Measurements from ENCODE around the gene ZDHHC11.
"Not testable (repeated sequence)": the region's sequence is repeated elsewhere in the genome, so short reads cannot be mapped to it uniquely, and the experiment has no call there.

ZDHHC11 gene

DNA sequence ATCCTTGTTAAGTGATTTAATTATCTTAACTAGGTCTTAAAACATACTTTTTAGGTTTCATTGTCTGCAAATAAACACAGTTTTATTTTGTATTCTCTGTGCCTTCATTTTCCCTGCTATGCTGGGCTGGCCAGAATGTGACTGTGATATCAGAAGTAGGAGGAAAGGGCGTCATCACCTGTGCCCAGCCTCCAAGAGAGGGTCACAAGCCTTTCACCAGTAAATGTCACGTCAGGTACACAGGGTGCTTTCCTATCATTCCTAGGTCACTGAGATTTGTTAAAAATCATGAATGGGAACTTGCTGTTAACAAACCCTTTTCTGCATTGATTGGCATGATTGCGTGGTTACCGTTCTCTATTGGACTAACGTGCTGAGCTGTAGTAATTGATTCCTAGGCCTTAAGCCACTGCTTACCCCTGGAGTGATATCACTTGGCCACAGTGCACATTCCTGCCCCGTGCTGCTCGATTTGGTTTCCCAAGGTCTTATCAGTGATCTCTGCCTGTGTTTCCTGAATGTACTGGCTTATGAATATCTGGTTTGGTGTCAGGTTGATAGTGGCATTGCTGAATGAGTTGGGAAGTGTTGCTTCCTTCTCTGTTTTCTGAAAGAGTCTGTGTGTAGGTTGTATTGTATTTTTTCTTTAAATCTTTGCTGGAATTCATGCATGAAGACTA lies 14.7 kb downstream of the ZDHHC11 start:
- 90% methylated on average over 7 of the region's 7 CpGs for WGBS
- H4K91ac ChIP-seq (ENCODE audit: low read length); H3K23ac ChIP-seq (ENCODE audit: low read length in 2 of 2); H3K4me3 ChIP-seq (ENCODE audit: insufficient read depth in 1 of 2, low read depth in 1 of 2, low read length in 2 of 2); H3K36me3 ChIP-seq (ENCODE audit: control insufficient read depth in 1 of 2, insufficient read depth in 2 of 2, low read depth in 1 of 2, low read length in 2 of 2); H3K18ac ChIP-seq (ENCODE audit: low read depth in 1 of 2, low read length in 2 of 2); H2AFZ ChIP-seq (ENCODE audit: low read depth, low read length); H3K4me1 ChIP-seq (ENCODE audit: control insufficient read depth, insufficient read depth, low read depth, low read length); H3K9ac ChIP-seq (ENCODE audit: low read length); H3K4ac ChIP-seq (ENCODE audit: low read depth in 1 of 2, low read length in 2 of 2); H3K4me2 ChIP-seq (ENCODE audit: low read length, poor library complexity, severe bottlenecking); H2AK5ac ChIP-seq (ENCODE audit: low read length, severe bottlenecking); H3K14ac ChIP-seq (ENCODE audit: low read length in 2 of 2); H3K9me3 ChIP-seq (ENCODE audit: control insufficient read depth, low read length); H2BK120ac ChIP-seq (ENCODE audit: low read depth, low read length); H3K79me1 ChIP-seq (replicated peaks; ENCODE audit: low read length, poor library complexity, severe bottlenecking); DNase-seq; H2BK15ac ChIP-seq (ENCODE audit: low read depth, poor library complexity, severe bottlenecking); H3K27ac ChIP-seq (ENCODE audit: low read length, poor library complexity, severe bottlenecking); H4K8ac ChIP-seq (ENCODE audit: low read length); H3K27me3 ChIP-seq (ENCODE audit: control insufficient read depth in 1 of 2, insufficient read depth in 1 of 2, low read length in 2 of 2); H2BK5ac ChIP-seq (ENCODE audit: low read depth, low read length, poor library complexity, severe bottlenecking); H2BK12ac ChIP-seq (ENCODE audit: low read length in 2 of 2): not testable (repeated sequence)

DNA sequence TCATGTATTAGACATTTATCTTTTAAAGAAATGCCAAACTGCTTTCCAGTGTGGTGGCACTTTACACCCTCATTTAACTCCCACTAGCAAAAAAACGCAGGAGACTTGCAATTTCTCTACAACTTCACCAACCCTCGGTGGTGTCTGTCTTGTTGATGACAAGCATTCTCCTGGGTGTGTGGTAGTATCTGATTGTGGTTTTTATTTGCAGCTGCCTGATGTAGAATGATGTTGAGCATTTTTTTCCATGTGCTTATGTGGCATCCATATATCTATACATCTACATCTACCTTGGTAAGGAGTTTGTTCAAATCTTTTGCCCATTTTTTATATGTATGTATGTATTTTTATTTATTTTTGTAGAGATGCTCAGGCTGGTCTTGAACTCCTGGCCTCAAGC lies 16.8 kb downstream of the ZDHHC11 start:
- H3K27me3 ChIP-seq (ENCODE audit: control insufficient read depth in 1 of 2, insufficient read depth in 1 of 2, low read length in 2 of 2); DNase-seq; H3K9ac ChIP-seq (ENCODE audit: low read length); H3K4me2 ChIP-seq (ENCODE audit: low read length, poor library complexity, severe bottlenecking); H2BK12ac ChIP-seq (ENCODE audit: low read length in 2 of 2); H3K4me3 ChIP-seq (ENCODE audit: insufficient read depth in 1 of 2, low read depth in 1 of 2, low read length in 2 of 2); H2AFZ ChIP-seq (ENCODE audit: low read depth, low read length); H3K79me1 ChIP-seq (replicated peaks; ENCODE audit: low read length, poor library complexity, severe bottlenecking); H3K4me1 ChIP-seq (ENCODE audit: control insufficient read depth, insufficient read depth, low read depth, low read length); H4K8ac ChIP-seq (ENCODE audit: low read length); H2BK15ac ChIP-seq (ENCODE audit: low read depth, poor library complexity, severe bottlenecking); H3K14ac ChIP-seq (ENCODE audit: low read length in 2 of 2); H3K18ac ChIP-seq (ENCODE audit: low read depth in 1 of 2, low read length in 2 of 2); H3K4ac ChIP-seq (ENCODE audit: low read depth in 1 of 2, low read length in 2 of 2); H3K27ac ChIP-seq (ENCODE audit: low read length, poor library complexity, severe bottlenecking); H2BK5ac ChIP-seq (ENCODE audit: low read depth, low read length, poor library complexity, severe bottlenecking); H3K9me3 ChIP-seq (ENCODE audit: control insufficient read depth, low read length); H2BK120ac ChIP-seq (ENCODE audit: low read depth, low read length); H4K91ac ChIP-seq (ENCODE audit: low read length); H2AK5ac ChIP-seq (ENCODE audit: low read length, severe bottlenecking); H3K23ac ChIP-seq (ENCODE audit: low read length in 2 of 2); H3K36me3 ChIP-seq (ENCODE audit: control insufficient read depth in 1 of 2, insufficient read depth in 2 of 2, low read depth in 1 of 2, low read length in 2 of 2): not testable (repeated sequence)
- WGBS: no CpG with 5 or more reads among the region's 2 CpGs

- not testable (repeated sequence) for H3K4me2 ChIP-seq (ENCODE audit: low read length, poor library complexity, severe bottlenecking); H2BK15ac ChIP-seq (ENCODE audit: low read depth, poor library complexity, severe bottlenecking); H3K4ac ChIP-seq (ENCODE audit: low read depth in 1 of 2, low read length in 2 of 2); H3K9ac ChIP-seq (ENCODE audit: low read length); H3K79me1 ChIP-seq (replicated peaks; ENCODE audit: low read length, poor library complexity, severe bottlenecking); H3K14ac ChIP-seq (ENCODE audit: low read length in 2 of 2); DNase-seq; H4K8ac ChIP-seq (ENCODE audit: low read length); H2AK5ac ChIP-seq (ENCODE audit: low read length, severe bottlenecking); H3K27ac ChIP-seq (ENCODE audit: low read length, poor library complexity, severe bottlenecking); H4K91ac ChIP-seq (ENCODE audit: low read length); H3K18ac ChIP-seq (ENCODE audit: low read depth in 1 of 2, low read length in 2 of 2); H3K9me3 ChIP-seq (ENCODE audit: control insufficient read depth, low read length); H3K4me3 ChIP-seq (ENCODE audit: insufficient read depth in 1 of 2, low read depth in 1 of 2, low read length in 2 of 2); H2AFZ ChIP-seq (ENCODE audit: low read depth, low read length); H2BK12ac ChIP-seq (ENCODE audit: low read length in 2 of 2); H3K23ac ChIP-seq (ENCODE audit: low read length in 2 of 2); H2BK5ac ChIP-seq (ENCODE audit: low read depth, low read length, poor library complexity, severe bottlenecking); H3K4me1 ChIP-seq (ENCODE audit: control insufficient read depth, insufficient read depth, low read depth, low read length); H2BK120ac ChIP-seq (ENCODE audit: low read depth, low read length); H3K36me3 ChIP-seq (ENCODE audit: control insufficient read depth in 1 of 2, insufficient read depth in 2 of 2, low read depth in 1 of 2, low read length in 2 of 2); H3K27me3 ChIP-seq (ENCODE audit: control insufficient read depth in 1 of 2, insufficient read depth in 1 of 2, low read length in 2 of 2)
- 80% methylated on average over 9 of the region's 19 CpGs for WGBS
Observed at GRCh38 chr5:828194-828593, 22.6 kb downstream of the ZDHHC11 start.

DNA sequence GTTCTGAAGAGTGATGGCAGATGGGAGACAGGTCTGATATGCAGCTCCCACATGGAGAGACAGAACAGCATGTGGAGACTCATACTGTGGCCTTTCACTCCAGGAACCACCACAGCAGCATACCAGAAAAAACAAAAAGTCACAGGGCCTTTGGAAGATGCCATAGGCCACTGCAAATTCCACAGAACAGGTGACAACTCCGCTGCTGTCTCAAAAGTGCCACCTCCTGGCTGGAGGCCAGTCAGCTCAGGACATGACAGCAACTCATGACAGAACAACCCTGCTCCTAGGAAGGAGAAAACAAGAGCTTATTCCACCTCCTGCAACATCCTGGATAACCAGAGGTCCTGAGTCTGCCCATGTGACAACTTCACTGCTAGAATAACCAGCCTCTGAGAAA lies 25.2 kb downstream of the ZDHHC11 start:
- H3K4me1 ChIP-seq (ENCODE audit: control insufficient read depth, insufficient read depth, low read depth, low read length); H2BK15ac ChIP-seq (ENCODE audit: low read depth, poor library complexity, severe bottlenecking); DNase-seq; H2AFZ ChIP-seq (ENCODE audit: low read depth, low read length); H3K14ac ChIP-seq (ENCODE audit: low read length in 2 of 2); H3K79me1 ChIP-seq (replicated peaks; ENCODE audit: low read length, poor library complexity, severe bottlenecking); H2BK120ac ChIP-seq (ENCODE audit: low read depth, low read length); H3K23ac ChIP-seq (ENCODE audit: low read length in 2 of 2); H2BK5ac ChIP-seq (ENCODE audit: low read depth, low read length, poor library complexity, severe bottlenecking); H3K36me3 ChIP-seq (ENCODE audit: control insufficient read depth in 1 of 2, insufficient read depth in 2 of 2, low read depth in 1 of 2, low read length in 2 of 2); H3K9me3 ChIP-seq (ENCODE audit: control insufficient read depth, low read length); H4K8ac ChIP-seq (ENCODE audit: low read length); H3K27ac ChIP-seq (ENCODE audit: low read length, poor library complexity, severe bottlenecking); H2BK12ac ChIP-seq (ENCODE audit: low read length in 2 of 2); H4K91ac ChIP-seq (ENCODE audit: low read length); H3K18ac ChIP-seq (ENCODE audit: low read depth in 1 of 2, low read length in 2 of 2); H3K4me3 ChIP-seq (ENCODE audit: insufficient read depth in 1 of 2, low read depth in 1 of 2, low read length in 2 of 2); H3K27me3 ChIP-seq (ENCODE audit: control insufficient read depth in 1 of 2, insufficient read depth in 1 of 2, low read length in 2 of 2); H3K4me2 ChIP-seq (ENCODE audit: low read length, poor library complexity, severe bottlenecking); H3K4ac ChIP-seq (ENCODE audit: low read depth in 1 of 2, low read length in 2 of 2); H2AK5ac ChIP-seq (ENCODE audit: low read length, severe bottlenecking); H3K9ac ChIP-seq (ENCODE audit: low read length): not testable (repeated sequence)
- no CpG with 5 or more reads among the region's 1 CpG for WGBS

All from mesenchymal stem cell (in vitro differentiated cells and primary cell).